Measurements from ENCODE around the gene TTN. TPM values are rescaled to one million over a fixed set of nuclear protein-coding genes. Genes with fewer than 3 reads are reported as not detected.
A peak's percentile ranks its signal among the peaks of the same experiment; 100 is the strongest.

The TTN gene
- total and polyA plus RNA-seq, 2 of the 8 experiments (the other 6 are each of a cell fraction or from before 2014, with no cell fraction given), result 0.30 to 9.7 TPM

DNA sequence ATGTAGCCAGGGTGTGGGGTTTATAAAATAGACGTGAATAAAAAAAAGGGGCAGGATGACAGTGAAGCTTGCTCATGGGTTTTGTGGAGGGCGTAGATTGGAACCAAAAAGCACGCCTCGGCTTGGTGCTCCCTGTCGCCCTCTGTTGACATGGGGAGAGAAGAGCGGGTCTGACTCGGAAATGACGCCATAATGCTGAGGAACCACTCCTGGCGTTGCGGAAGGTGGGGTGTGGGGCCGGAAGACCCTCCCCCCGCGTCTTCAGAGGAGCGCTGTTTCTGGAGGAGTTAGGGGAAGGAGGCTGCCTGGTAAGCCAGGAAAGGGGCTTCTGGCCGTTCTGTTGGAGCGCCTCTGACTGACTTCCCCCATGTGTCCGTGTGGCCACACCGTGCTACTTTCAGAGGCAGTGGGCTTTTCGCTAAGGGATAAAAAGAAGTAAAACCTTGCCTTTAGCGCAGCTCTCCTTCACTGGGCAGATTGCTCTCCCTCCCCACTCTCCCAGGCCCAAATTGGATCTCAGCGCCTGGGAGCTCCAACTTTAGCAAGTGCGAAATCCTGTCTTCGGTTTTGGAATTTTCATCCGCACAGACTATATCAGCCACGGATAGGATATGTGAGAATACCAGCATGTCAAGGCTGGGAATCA is 284.1 kb downstream of the TTN start:
- no peaks in the 10 kb centered on the region for H3K4me1 ChIP-seq (replicated peaks in 1 of 4; ENCODE audit: control insufficient read depth in 3 of 4, insufficient read depth in 4 of 4, low read length in 3 of 4)
- H2AK5ac ChIP-seq (ENCODE audit: low read depth, low read length), result 0 out of 2 replicates have a peak overlapping the region, but pooled peaks have one; percentile 32
- H3K4me3 ChIP-seq (ENCODE audit: extremely low read depth in 1 of 4, insufficient read depth in 2 of 4, low read depth in 3 of 4, low read length in 4 of 4), result peak overlapping the region; percentile 84 to 90 (median 86)
- peaks cover 5 to 39% of the 10 kb centered on the region in 2 experiments; a peak in 3 of 4 replicates for H3K79me2 ChIP-seq (ENCODE audit: control insufficient read depth in 1 of 2, insufficient read depth in 2 of 2, low read length in 2 of 2)
- CTCF ChIA-PET (ENCODE audit: partially characterized antibody), result interaction anchor here (0.7 to 2.6 kb wide), 17 partner anchors 8 to 178 kb away, joined by 3 to 14 read pairs (median 4); partner anchors contain the start of gene PLEKHA3
- DNase-seq (ENCODE audit: low read depth in 1 of 2, low spot score in 2 of 2) (peak; percentile 78 to 94), FAIRE-seq (peak; percentile 75)
- H3K27ac ChIP-seq (ENCODE audit: low read depth, low read length), result peak overlapping the region; percentile 59; the same call in 1 of the 2 replicates
- peak overlapping the region; percentile 49 for H4K5ac ChIP-seq (ENCODE audit: insufficient read length, low read depth, low read length)
- H3K27me3 ChIP-seq (replicated peaks in 1 of 4; ENCODE audit: control insufficient read depth in 3 of 4, extremely low read depth in 1 of 4, insufficient read depth in 3 of 4, low read length in 3 of 4), result no peaks in the 10 kb centered on the region
- H3K23me2 ChIP-seq (ENCODE audit: low read depth, low read length), result peaks cover 7% of the 10 kb centered on the region
- no peaks in the 10 kb centered on the region for H3K9me3 ChIP-seq (ENCODE audit: insufficient read depth in 2 of 2, low read depth in 1 of 2, low read length in 1 of 2)
- 8% methylated on average over 25 of the region's 25 CpGs; no CpG with 5 or more reads in 1 of the 2 experiments for WGBS, 2 experiments (ENCODE audit: extremely low coverage in 1 of 2, insufficient coverage in 1 of 2, insufficient read length in 1 of 2, insufficient replicate concordance in 2 of 2, low coverage in 1 of 2, low lambda C conversion rate in 2 of 2, missing lambda C conversion rate in 1 of 2)
- H3K9ac ChIP-seq (replicated peaks in 1 of 4; ENCODE audit: extremely low read depth in 1 of 4, low read depth in 3 of 4, low read length in 3 of 4), result peak overlapping the region; percentile 39 to 86 (median 78)
- peak overlapping the region; percentile 91 for H3K18ac ChIP-seq (ENCODE audit: extremely low read depth, low read length)
- peak overlapping the region; percentile 87 to 88 for H3K4me2 ChIP-seq (ENCODE audit: insufficient read depth in 1 of 2, low read depth in 2 of 2, low read length in 2 of 2)
- H4K8ac ChIP-seq (ENCODE audit: extremely low read depth, insufficient read depth, low read length), result peak overlapping the region; percentile 91; the same call in 1 of the 2 replicates
- H2BK5ac ChIP-seq (ENCODE audit: low read depth, low read length), result peak overlapping the region; percentile 84
- H2BK15ac ChIP-seq (ENCODE audit: low read length), result no peak overlapping the region
- no peak overlapping the region for H3K14ac ChIP-seq (ENCODE audit: insufficient read length)
- H4K91ac ChIP-seq (replicated peaks; ENCODE audit: insufficient read length, low read length), result no peak overlapping the region
- H4K20me1 ChIP-seq (replicated peaks in 1 of 2; ENCODE audit: control insufficient read depth in 1 of 2, insufficient read depth in 2 of 2, low read length in 2 of 2), result peaks cover 0 to 8% of the 10 kb centered on the region in 2 experiments
- POLR2A ChIA-PET (ENCODE audit: partially characterized antibody), result interaction anchor here (0.9 to 1.1 kb wide), 6 partner anchors 10 to 411 kb away, joined by 3 to 4 read pairs (median 3); partner anchors contain the start of gene RBM45
- no peak overlapping the region for H2BK120ac ChIP-seq (replicated peaks; ENCODE audit: low read depth, low read length)
- H2AFZ ChIP-seq (ENCODE audit: low read length), result peak overlapping the region; percentile 93
- H3K4ac ChIP-seq (replicated peaks; ENCODE audit: insufficient read length, low read depth, low read length), result no peak overlapping the region
- no peak overlapping the region for H3K56ac ChIP-seq (replicated peaks; ENCODE audit: insufficient read length, low read depth, low read length)
- no peak overlapping the region for H2BK20ac ChIP-seq (ENCODE audit: low read length)
- no peaks in the 10 kb centered on the region for H3K36me3 ChIP-seq (ENCODE audit: control insufficient read depth in 2 of 4, insufficient read depth in 4 of 4, low read length in 3 of 4)
- H2BK12ac ChIP-seq (ENCODE audit: low read depth, low read length), result no peak overlapping the region
- peaks cover 6% of the 10 kb centered on the region for H3K79me1 ChIP-seq (ENCODE audit: low read depth, low read length)
- no peak overlapping the region for H3K23ac ChIP-seq (ENCODE audit: insufficient read length)
- TF ChIP-seq GABPA (IDR thresholded peaks at IDR 0.05; ENCODE audit: borderline replicate concordance, insufficient read depth, low read length) (peak; percentile 86; the same call in 1 of the 2 replicates), POLR2AphosphoS5 (IDR thresholded peaks at IDR 0.05; ENCODE audit: low read depth, low read length) (peak; percentile 91), EP300 (IDR thresholded peaks at IDR 0.05; ENCODE audit: borderline replicate concordance in 1 of 2, low read depth in 2 of 2, low read length in 2 of 2) (no peak), SUZ12 (IDR thresholded peaks at IDR 0.05; ENCODE audit: low read length) (no peak), RBBP5 (IDR thresholded peaks at IDR 0.05; ENCODE audit: borderline replicate concordance, low read depth, low read length) (0 out of 2 replicates have a peak, but pooled peaks have one; percentile 69)
- TF ChIP-seq, protein P1, sequence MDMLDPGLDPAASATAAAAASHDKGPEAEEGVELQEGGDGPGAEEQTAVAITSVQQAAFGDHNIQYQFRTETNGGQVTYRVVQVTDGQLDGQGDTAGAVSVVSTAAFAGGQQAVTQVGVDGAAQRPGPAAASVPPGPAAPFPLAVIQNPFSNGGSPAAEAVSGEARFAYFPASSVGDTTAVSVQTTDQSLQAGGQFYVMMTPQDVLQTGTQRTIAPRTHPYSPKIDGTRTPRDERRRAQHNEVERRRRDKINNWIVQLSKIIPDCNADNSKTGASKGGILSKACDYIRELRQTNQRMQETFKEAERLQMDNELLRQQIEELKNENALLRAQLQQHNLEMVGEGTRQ (IDR thresholded peaks at IDR 0.05; ENCODE audit: low read length), result no peak
- TF ChIP-seq, protein P2, sequence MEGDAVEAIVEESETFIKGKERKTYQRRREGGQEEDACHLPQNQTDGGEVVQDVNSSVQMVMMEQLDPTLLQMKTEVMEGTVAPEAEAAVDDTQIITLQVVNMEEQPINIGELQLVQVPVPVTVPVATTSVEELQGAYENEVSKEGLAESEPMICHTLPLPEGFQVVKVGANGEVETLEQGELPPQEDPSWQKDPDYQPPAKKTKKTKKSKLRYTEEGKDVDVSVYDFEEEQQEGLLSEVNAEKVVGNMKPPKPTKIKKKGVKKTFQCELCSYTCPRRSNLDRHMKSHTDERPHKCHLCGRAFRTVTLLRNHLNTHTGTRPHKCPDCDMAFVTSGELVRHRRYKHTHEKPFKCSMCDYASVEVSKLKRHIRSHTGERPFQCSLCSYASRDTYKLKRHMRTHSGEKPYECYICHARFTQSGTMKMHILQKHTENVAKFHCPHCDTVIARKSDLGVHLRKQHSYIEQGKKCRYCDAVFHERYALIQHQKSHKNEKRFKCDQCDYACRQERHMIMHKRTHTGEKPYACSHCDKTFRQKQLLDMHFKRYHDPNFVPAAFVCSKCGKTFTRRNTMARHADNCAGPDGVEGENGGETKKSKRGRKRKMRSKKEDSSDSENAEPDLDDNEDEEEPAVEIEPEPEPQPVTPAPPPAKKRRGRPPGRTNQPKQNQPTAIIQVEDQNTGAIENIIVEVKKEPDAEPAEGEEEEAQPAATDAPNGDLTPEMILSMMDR (IDR thresholded peaks at IDR 0.05; ENCODE audit: control extremely low read depth in 1 of 3, insufficient read depth in 1 of 3, low read depth in 1 of 3, low read length in 3 of 3), result peak; percentile 71 to 95 (median 91)

Measured in H1 (cell line).